GM18870 (cell line): Measurements from ENCODE around the gene OR14I1.
"Not testable (repeated sequence)": the region's sequence is repeated elsewhere in the genome, so short reads cannot be mapped to it uniquely, and the experiment has no call there.

Source experiments
- ATAC-seq: cut with Tn5 transposase; IDR thresholded peaks from one replicate; pipeline ENCODE4 v1.9.1; 2021; ENCODE audit warnings: moderate library complexity; ENCODE audit not compliant: unreplicated experiment

Gene OR14I1

DNA sequence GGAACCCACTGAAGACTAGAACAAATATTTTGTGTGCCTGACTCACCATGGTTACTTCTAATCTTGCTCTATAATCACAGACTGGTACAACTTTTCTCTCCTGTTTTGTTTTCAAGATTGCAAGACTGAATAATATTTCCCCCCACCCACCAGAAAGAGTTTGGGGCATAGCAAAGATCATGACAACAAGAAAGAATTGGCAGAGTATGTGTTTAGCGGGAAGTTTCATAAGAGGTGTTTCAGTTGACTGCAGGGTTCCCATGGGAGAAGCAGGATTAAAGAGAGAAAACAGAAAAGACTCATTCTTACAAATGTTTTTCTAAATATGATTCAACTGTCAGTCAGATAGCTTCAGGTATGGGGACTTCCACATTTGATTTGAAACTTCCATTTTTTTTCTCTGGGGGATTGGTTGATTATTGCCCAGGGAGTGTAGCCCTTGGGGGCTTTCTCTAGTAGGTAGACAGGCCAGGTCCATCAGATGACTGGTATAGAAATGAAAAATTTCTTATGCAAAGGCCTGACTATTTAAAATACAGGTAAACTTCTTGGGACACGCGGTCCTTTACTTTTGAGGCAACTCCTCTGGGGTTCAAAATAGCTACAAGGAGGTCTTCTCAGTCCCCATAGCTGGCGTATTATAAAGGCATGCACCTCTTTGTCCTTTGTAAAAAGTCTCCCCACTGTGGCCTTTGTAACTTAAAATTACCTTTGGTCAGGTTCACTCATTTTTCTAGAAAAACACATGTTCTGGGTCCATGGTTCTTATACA is 13.9 kb downstream of the OR14I1 start:
- ATAC-seq: peak; percentile 81

DNA sequence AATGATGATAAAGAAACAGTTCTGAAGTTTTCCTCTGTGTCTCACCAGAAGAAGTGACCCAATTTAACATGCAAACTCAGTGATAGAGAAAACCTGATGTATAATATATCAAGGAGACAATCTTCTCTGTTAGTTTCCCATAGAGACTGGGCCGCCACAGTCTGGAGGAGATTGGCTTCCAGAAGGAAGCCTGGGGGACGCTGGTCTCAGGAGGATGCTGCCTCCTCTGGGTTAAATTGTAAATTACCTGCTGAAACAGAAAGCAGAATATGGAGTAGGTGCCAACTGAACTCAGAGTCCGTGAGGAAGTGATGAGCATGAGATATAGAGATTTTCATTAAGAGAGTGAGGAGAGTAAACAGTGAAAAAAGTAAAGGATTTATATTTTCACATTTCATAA is 15.8 kb downstream of the OR14I1 start:
- ATAC-seq: peak; percentile 88

DNA sequence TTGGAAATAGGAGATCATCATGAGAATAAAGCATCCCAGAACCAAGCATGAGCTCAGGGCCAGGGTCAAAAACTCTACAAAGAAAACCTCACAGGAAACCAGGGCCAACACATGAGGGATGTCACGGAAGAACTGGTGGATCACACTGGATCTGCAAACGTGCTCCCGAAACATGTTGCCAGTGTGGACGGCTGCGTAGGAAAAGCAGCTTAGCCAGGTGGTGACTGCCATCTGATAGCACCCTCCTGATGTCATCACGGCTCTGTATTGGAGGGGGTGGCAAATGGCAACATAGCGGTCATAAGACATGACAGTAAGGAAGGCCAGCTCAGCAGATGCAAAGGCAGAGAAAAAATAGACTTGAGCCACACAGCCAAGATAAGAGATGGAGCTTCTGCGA is 20.9 kb downstream of the OR14I1 start:
- no peak for ATAC-seq

DNA sequence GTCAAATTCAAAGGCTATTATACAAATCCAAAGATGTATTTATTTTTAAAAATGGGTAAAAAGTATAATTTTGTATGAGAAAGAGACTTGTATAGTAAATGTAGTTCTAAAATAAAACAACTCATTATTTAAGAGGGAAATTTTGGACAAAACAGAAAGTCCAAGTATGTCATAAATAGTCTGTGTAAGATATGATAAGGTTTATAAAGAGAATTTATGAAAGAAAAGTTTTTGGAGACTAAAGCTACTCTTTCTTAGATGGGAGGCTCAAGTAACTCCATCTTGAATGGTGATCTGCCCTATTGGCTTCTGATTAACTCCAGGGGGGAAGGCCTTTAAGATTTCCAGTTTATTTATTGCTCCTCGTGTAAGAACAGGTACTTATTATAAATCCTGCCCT is 32.6 kb downstream of the OR14I1 start:
- no peak for ATAC-seq

DNA sequence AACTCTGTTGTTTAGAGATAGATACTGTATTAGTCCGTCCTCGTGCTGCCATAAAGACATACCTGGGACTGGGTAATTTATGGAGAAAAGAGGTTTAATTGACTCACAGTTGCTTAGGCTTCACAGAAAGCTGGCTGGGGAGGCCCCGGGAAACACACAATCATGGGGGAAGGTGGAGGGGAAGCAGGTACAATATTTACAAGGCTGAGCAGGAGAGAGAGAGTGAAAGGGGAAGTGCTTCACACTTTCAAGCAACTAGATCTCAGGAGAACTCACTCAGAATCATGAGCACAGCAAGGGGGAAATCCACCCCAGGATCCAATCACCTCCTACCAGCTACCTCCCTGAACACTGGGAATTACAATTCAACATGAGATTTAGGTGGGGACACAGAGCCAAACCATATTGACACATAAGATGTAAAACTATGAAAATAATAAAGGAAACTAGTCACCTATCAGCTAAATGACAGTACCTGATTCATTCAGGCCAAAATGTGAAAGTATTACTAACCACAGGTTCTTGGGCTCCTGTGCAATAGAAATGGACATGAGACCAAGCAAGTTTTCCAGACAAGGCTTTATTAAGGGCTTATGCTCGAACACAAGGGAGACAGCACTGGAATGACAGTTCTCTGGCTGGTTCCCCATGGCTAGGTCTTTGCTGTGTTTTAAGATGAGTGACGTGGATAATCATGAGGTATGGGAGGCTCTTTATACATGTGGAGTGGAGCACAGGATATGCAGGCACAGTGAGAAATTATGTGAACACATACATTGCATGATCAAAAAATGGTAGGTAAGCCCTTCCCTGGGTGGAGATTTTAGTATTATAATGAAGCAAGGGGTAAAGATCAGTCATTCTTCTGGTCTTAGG is 38.9 kb downstream of the OR14I1 start:
- ATAC-seq: peak; percentile 95

DNA sequence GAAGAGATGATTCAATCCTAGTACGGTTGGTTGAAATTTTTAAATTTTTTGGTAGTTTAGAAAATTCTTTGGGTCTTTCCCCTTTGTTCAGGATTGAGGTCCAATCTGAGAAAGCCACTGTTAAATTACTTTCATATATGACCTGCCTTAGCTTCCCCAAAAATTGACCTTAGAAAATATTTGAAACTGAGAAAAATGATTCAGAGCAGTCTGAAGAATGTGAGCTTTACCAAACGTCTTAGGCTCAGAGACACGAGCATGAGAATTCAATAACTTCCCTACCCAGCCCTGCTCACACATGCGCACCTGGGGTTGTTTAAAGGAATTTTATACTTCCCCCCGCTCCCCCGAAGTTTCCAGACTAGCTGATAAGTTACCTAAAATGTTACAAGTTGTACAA is 45.8 kb downstream of the OR14I1 start:
- peak; percentile 68 for ATAC-seq

DNA sequence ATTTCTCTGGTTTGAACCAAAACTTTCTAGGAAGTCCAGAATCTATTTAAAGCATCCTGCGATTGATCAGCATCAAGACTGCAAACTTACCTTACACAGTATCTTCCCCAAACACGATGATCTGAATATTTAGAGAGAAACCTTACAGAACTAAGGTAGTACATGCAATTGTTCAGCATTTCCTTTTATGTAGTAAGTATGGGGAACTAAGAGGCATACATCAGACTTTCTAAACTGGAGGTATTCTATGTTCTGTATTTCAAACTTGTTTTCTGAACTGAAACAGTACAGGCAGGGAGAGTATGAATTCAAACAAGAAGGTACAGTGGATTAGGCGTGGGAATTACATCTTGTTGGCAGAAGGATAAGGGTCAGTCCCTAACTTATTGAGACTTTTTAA is 47.2 kb downstream of the OR14I1 start, which contains the start of gene OR2T27:
Gene OR2T27, minus strand, starts transcription at position 175 of the 400 bp plus-strand sequence. CDS start 4,644 bp downstream, outside the sequence.
- ATAC-seq: not testable (repeated sequence)
